Small intestine (tissue), 7 donors: ENCODE results near the gene FASTKD2. TPM values are rescaled to one million over a fixed set of nuclear protein-coding genes. Genes with fewer than 3 reads are reported as not detected.

Experiments
- DNase-seq, 2 donors: peaks; one replicate each; pipeline versions ENCODE4 v3.0.0 to v3.0.0-alpha.2; 2013
- FAIRE-seq: peaks from 2 replicates; lab custom pipeline; 2012; peaks lifted over from hg19 to GRCh38; lab: Jason Lieb, UNC
- H3K27ac ChIP-seq, 3 donors: one replicate each; pipeline ENCODE4 v1.5.1; 2013; ENCODE audit warnings: low read length in 2 of 3, mild to moderate bottlenecking in 2 of 3, control low read depth in 1 of 3, inconsistent platforms in 1 of 3, low read depth in 1 of 3, moderate library complexity in 1 of 3
- H3K27me3 ChIP-seq, 3 donors: one replicate each; pipeline ENCODE4 v1.6.1; 2013; ENCODE audit warnings: low read length in 3 of 3, inconsistent platforms in 1 of 3; ENCODE audit not compliant: control insufficient read depth in 3 of 3, insufficient read depth in 3 of 3
- H3K36me3 ChIP-seq, 3 donors: one replicate each; pipeline ENCODE4 v1.6.1; 2013; ENCODE audit warnings: low read length in 3 of 3, inconsistent platforms in 1 of 3, low read depth in 1 of 3, mild to moderate bottlenecking in 1 of 3, moderate library complexity in 1 of 3; ENCODE audit not compliant: control insufficient read depth in 3 of 3, insufficient read depth in 2 of 3
- H3K4me1 ChIP-seq, 3 donors: one replicate each; pipeline ENCODE4 v1.6.1; 2013; ENCODE audit warnings: low read length in 2 of 3, inconsistent platforms in 1 of 3, low read depth in 1 of 3, mild to moderate bottlenecking in 1 of 3, moderate library complexity in 1 of 3; ENCODE audit not compliant: control insufficient read depth in 3 of 3, insufficient read depth in 2 of 3
- H3K4me3 ChIP-seq, 3 donors: one replicate each; pipeline ENCODE4 v1.5.1; 2013; ENCODE audit warnings: low read length in 3 of 3, control low read depth in 1 of 3, inconsistent platforms in 1 of 3, low read depth in 1 of 3, mild to moderate bottlenecking in 1 of 3, moderate library complexity in 1 of 3
- H3K9me3 ChIP-seq, 2 donors: one replicate each; pipeline ENCODE4 v1.6.1; 2013; ENCODE audit warnings: low read depth in 1 of 2, low read length in 1 of 2; ENCODE audit not compliant: control insufficient read depth in 2 of 2, insufficient read depth in 1 of 2
- WGBS, 3 donors: extraction: QIAGEN DNeasy Blood & Tissue Kit; methylation state at CpG; one replicate each; pipeline ENCODE4 v1.1.7; 2013; 5-methylcytosine and 5-hydroxymethylcytosine counted together
- polyA plus RNA-seq, 4 donors: library from polyadenylated mRNA; stranded (reverse) in 3 of 4; unstranded in 1 of 4; fragments of 200-250 nt in 3 of 4; fragments of 120-200 nt in 1 of 4; gene quantifications; one replicate each; pipeline versions ENCODE4 v1.2.1 to v1.2.3, GENCODE V29; 2013
- donor health status: healthy with polysubstance abuse.
- donor health status: control.
- donor health status: control.
- donor health status: Bipolar disorder and iron deficiency.
- donor health status: healthy.

Gene FASTKD2
- polyA plus RNA-seq, 4 donors: 6.5 to 34.8 (median 13.4) TPM

- H3K27ac ChIP-seq: no peak overlapping the region
- WGBS, 3 donors: 59 to 80% (median 68%) methylated on average over 2 of the region's 2 CpGs
- DNase-seq (no peak), FAIRE-seq (no peak)
- no peak overlapping the region for H3K4me3 ChIP-seq
- no peaks in the 10 kb centered on the region for H3K4me1 ChIP-seq
- no peaks in the 10 kb centered on the region for H3K36me3 ChIP-seq
- H3K9me3 ChIP-seq: no peaks in the 10 kb centered on the region
- no peaks in the 10 kb centered on the region for H3K27me3 ChIP-seq
Measured at GRCh38 chr2:206733341-206733740, 32.1 kb upstream of the FASTKD2 start.

- 68 to 80% (median 73%) methylated on average over 5 of the region's 5 CpGs for WGBS, 3 donors
- DNase-seq (no peak), FAIRE-seq (no peak)
- Histone ChIP-seq H3K36me3 (no peaks in the 10 kb centered on the region), H3K4me1 (no peaks in the 10 kb centered on the region), H3K27me3 (no peaks in the 10 kb centered on the region), H3K27ac (no peak overlapping the region), H3K4me3 (no peak overlapping the region), H3K9me3 (no peaks in the 10 kb centered on the region)
Measured at GRCh38 chr2:206736935-206737334, 28.5 kb upstream of the FASTKD2 start.

GRCh38 chr2:206739271-206739670, 26.1 kb upstream of the FASTKD2 start:
- FAIRE-seq: no peak
- Histone ChIP-seq H3K4me1 (no peaks in the 10 kb centered on the region), H3K4me3 (no peak overlapping the region), H3K27me3 (no peaks in the 10 kb centered on the region), H3K27ac (no peak overlapping the region), H3K9me3 (no peaks in the 10 kb centered on the region), H3K36me3 (no peaks in the 10 kb centered on the region)
- no peak for DNase-seq
- 62 to 70% (median 70%) methylated on average over 2 of the region's 2 CpGs for WGBS, 3 donors

DNA sequence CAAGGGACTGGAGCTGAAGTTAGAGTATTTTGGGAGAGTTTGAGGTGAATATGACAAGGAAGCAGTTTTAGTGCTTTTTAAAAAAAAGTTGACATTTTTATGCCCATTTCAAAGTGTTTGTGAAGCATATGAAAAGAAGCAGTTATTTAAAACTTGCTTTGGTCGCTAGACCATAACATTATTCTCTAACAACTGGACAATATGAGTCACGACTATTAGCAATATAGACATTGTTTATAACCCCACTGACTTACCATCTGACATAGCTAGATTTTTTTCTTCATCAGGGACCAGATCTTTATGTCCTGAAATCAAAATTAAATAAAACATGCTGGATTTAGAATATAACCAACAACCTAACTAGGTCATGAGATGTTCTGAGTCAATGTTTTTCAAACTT, 24.6 kb upstream of the FASTKD2 start:
- Histone ChIP-seq H3K4me3 (no peak overlapping the region), H3K4me1 (no peaks in the 10 kb centered on the region), H3K36me3 (no peaks in the 10 kb centered on the region), H3K27ac (no peak overlapping the region), H3K9me3 (no peaks in the 10 kb centered on the region), H3K27me3 (no peaks in the 10 kb centered on the region)
- DNase-seq (no peak), FAIRE-seq (no peak)
- WGBS, 3 donors: 48 to 58% (median 52%) methylated on average over 2 of the region's 2 CpGs

DNA sequence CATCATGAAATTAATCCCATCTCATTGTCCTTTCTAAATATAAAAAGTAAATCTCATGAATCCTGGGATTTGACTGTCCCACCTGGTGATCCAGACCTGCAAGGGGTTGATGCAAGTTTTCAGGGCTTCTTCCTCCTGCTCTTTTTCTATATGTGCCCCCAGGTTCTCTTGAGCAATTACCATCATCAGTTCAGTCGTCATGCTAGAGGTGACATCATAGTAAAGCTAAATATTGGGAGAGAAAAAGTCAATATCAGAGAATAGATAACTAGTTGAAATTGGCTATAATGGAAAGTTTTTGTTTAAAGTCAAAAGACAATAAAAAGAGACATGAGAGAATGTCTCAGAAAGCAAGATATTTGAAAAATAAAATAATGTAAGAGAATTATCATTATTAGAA, 8.6 kb upstream of the FASTKD2 start:
- no peak overlapping the region for H3K4me3 ChIP-seq
- H3K9me3 ChIP-seq: no peaks in the 10 kb centered on the region
- no peaks in the 10 kb centered on the region for H3K36me3 ChIP-seq
- peaks cover 0 to 3% (median 2%) of the 10 kb centered on the region in 3 donors for H3K27me3 ChIP-seq
- 9 to 36% (median 14%) methylated on average over 1 of the region's 1 CpG for WGBS, 3 donors
- H3K27ac ChIP-seq: no peak overlapping the region
- no peaks in the 10 kb centered on the region for H3K4me1 ChIP-seq
- DNase-seq (no peak), FAIRE-seq (no peak)

DNA sequence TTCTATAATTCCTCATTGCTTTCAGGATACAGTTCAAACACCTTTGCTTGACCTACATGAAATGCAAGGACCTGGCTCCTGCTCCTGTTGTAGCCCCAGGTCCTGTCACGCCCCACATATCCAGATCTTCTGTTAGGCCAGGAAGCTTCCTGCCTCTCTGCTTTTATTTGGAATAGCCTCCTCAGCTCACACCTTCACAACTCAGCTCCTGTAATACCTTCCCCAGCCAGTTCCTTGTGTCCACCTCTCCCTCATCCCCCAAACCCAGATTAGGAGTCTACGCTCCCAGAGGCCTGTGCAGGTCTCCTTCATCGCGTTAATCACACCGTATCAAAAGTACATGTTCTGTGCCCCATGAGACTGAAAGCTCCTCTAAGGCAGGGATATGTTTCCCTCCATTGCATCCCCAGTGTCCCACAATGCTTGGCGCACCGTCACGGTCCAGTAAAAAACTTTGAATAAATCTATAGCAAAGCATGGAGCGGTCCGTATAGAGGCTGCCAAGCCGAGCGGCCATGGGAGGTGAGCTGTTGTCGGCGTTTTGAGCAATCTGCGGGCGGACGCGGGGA, 649 bp upstream of the FASTKD2 start:
- H3K36me3 ChIP-seq: peaks cover 0 to 4% (median 2%) of the 10 kb centered on the region in 3 donors
- peaks cover 3 to 4% (median 3%) of the 10 kb centered on the region in 3 donors for H3K4me1 ChIP-seq
- no peak for DNase-seq
- peak overlapping the region; percentile 13 to 88 (median 81) for H3K27ac ChIP-seq
- peaks cover 0 to 6% (median 0%) of the 10 kb centered on the region in 3 donors for H3K27me3 ChIP-seq
- no peaks in the 10 kb centered on the region for H3K9me3 ChIP-seq
- FAIRE-seq: no peak
- 9 to 11% (median 10%) methylated on average over 18 of the region's 18 CpGs for WGBS, 3 donors
- peak overlapping the region; percentile 38 to 74 (median 66) for H3K4me3 ChIP-seq

GRCh38 chr2:206766057-206766930, 888 bp downstream of the FASTKD2 start:
- peaks cover 2 to 4% (median 2%) of the 10 kb centered on the region in 3 donors for H3K36me3 ChIP-seq
- peak overlapping the region; percentile 77 to 88 (median 81) for H3K27ac ChIP-seq
- H3K9me3 ChIP-seq: no peaks in the 10 kb centered on the region
- DNase-seq (no peak), FAIRE-seq (no peak)
- WGBS, 3 donors: 32 to 37% (median 34%) methylated on average over 12 of the region's 12 CpGs
- H3K27me3 ChIP-seq: peaks cover 0 to 4% (median 0%) of the 10 kb centered on the region in 3 donors
- peak overlapping the region; percentile 38 to 74 (median 66) for H3K4me3 ChIP-seq
- H3K4me1 ChIP-seq: peaks cover 3 to 4% (median 3%) of the 10 kb centered on the region in 3 donors

DNA sequence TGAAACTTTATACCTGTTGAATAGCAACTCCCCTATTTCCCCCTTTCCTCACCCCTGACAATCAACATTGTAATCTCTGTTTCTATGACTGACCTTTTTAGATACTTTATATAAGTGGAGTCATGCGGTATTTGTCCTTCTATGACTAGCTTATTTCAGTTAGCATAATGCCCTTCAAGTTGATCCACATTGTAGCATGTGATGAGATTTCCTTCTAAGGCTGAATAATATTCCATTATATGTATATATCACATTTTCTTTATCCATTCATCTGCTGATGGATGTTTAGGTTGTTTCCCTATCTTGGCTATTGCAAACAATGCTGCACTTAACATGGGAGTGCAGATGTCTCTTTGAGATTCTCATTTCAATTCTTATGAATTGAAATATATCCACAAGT, 9.5 kb downstream of the FASTKD2 start:
- no peak for FAIRE-seq
- H3K4me1 ChIP-seq: no peaks in the 10 kb centered on the region
- no peak overlapping the region for H3K4me3 ChIP-seq
- WGBS, 3 donors: 97 to 100% (median 98%) methylated on average over 1 of the region's 1 CpG
- DNase-seq: no peak
- H3K36me3 ChIP-seq: peaks cover 6 to 18% (median 11%) of the 10 kb centered on the region in 3 donors
- peaks cover 0 to 7% of the 10 kb centered on the region in 2 donors for H3K9me3 ChIP-seq
- no peak overlapping the region for H3K27ac ChIP-seq
- H3K27me3 ChIP-seq: no peaks in the 10 kb centered on the region
